NCI-H524 treated with DMSO at 0.1 percent for 48 hours (cell line): Measurements from ENCODE around the gene KCNG1.

ENCODE experiments used
- DNase-seq: peaks from one replicate; lab custom pipeline; 2025; lab: John Stamatoyannopoulos, UW

KCNG1 gene

GRCh38 chr20:51011479-51011878, 11.4 kb downstream of the KCNG1 start:
- DNase-seq = no peak

GRCh38 chr20:51010932-51011331, 12.0 kb downstream of the KCNG1 start:
- no peak for DNase-seq

- DNase-seq = no peak
Measured at GRCh38 chr20:51010043-51010365, 12.9 kb downstream of the KCNG1 start.

- no peak for DNase-seq
Measured at GRCh38 chr20:51009303-51010042, 13.4 kb downstream of the KCNG1 start.

GRCh38 chr20:51008718-51009117, 14.2 kb downstream of the KCNG1 start:
- DNase-seq = no peak

GRCh38 chr20:51005214-51005613, 17.7 kb downstream of the KCNG1 start:
- DNase-seq = no peak

GRCh38 chr20:51004781-51005180, 18.1 kb downstream of the KCNG1 start:
- DNase-seq = no peak

- no peak for DNase-seq
Measured at GRCh38 chr20:51004305-51004727, 18.6 kb downstream of the KCNG1 start.

GRCh38 chr20:51003753-51004152, 19.2 kb downstream of the KCNG1 start:
- DNase-seq = no peak

GRCh38 chr20:51002633-51003032, 20.3 kb downstream of the KCNG1 start:
- DNase-seq = no peak

GRCh38 chr20:51001430-51002265, 21.3 kb downstream of the KCNG1 start:
- no peak for DNase-seq

- DNase-seq = no peak
Measured at GRCh38 chr20:50999355-50999754, 23.6 kb downstream of the KCNG1 start.

GRCh38 chr20:50996901-50997865, 25.7 kb downstream of the KCNG1 start:
- no peak for DNase-seq

GRCh38 chr20:50995506-50995905, 27.4 kb downstream of the KCNG1 start:
- DNase-seq = no peak

GRCh38 chr20:50993876-50994275, 29.0 kb downstream of the KCNG1 start:
- no peak for DNase-seq

GRCh38 chr20:50992733-50993457, 30.0 kb downstream of the KCNG1 start:
- DNase-seq = peak; percentile 71

- no peak for DNase-seq
Measured at GRCh38 chr20:50992336-50992732, 30.6 kb downstream of the KCNG1 start.

GRCh38 chr20:50991076-50991475, 31.8 kb downstream of the KCNG1 start:
- DNase-seq = no peak

- peak; percentile 38 for DNase-seq
Measured at GRCh38 chr20:50987493-50988210, 35.3 kb downstream of the KCNG1 start.

- DNase-seq = no peak
Measured at GRCh38 chr20:50983321-50983720, 39.6 kb downstream of the KCNG1 start.

- DNase-seq = no peak
Measured at GRCh38 chr20:50982363-50982762, 40.5 kb downstream of the KCNG1 start.
